ENCODE measurements around the gene SLC30A7.

DNA sequence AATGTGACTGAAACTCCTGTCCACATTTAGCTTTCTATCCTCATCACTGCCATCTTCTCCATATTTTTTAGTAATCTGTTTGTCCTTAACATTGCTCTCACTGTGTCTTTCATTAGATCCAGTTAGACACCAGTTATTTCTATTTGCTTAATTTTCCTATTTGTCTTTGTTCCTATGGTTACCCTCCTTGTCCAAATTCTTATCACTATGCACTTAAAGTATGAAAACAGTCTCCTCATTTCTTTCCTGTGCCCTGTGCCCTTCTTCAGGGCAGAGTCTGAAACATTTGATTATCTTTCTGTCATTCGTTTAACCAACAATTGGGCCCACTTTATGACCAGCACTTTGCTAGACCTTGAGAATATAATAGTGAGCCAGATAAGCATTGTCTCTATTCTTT, 64.2 kb downstream of the SLC30A7 start:
- TF ChIP-seq CTCF (IDR thresholded peaks at IDR 0.05) (no peak), POLR2A (IDR thresholded peaks at IDR 0.05) (no peak)

All from lower leg skin (tissue), 3 donors.